Endothelial cell of umbilical vein (primary cell): ENCODE data around the gene DUSP3. TPM values are rescaled to one million over a fixed set of nuclear protein-coding genes. Genes with fewer than 3 reads are reported as not detected.

Source experiments
- BruUV-seq: library from RNA; stranded (reverse); fragments of 400-500 nt; replicated peaks from 2 replicates; lab custom pipeline; 2021; lab: Mats Ljungman, UMichigan
- CTCF ChIA-PET: fragments of 300-600, 350-600 bp; sonication (Branson Sonifier 250); formaldehyde crosslinking; loops from one replicate; lab custom pipeline; 2021; ENCODE audit warnings: antibody characterized with exemption, inconsistent platforms; lab: Charles Lee
- POLR2A ChIA-PET: fragments of 300-600, 350-600 bp; sonication (Branson Sonifier 250); formaldehyde crosslinking; loops from one replicate; lab custom pipeline; 2021; ENCODE audit warnings: antibody characterized with exemption, inconsistent platforms; lab: Charles Lee
- DNase-seq: peaks from one replicate; pipeline ENCODE4 v3.0.0-alpha.2; 2011; ENCODE audit warnings: low read depth, low spot score
- FAIRE-seq: peaks from 2 replicates; lab custom pipeline; 2011; peaks lifted over from hg19 to GRCh38; lab: Jason Lieb, UNC
- H2AFZ ChIP-seq: 2 replicates; pipeline ENCODE4 v1.6.0; 2012; ENCODE audit warnings: low read depth, low read length, control low read depth, inconsistent platforms
- H3K27ac ChIP-seq: 2 replicates; pipeline ENCODE4 v1.5.1; 2011; ENCODE audit warnings: low read depth, mild to moderate bottlenecking, control low read depth, low read length, moderate library complexity; ENCODE audit not compliant: insufficient read depth
- H3K27me3 ChIP-seq, 2 experiments: 2 replicates each; pipeline versions ENCODE4 v1.6.0 to v1.6.1; 2011; ENCODE audit warnings: low read length in 2 of 2, mixed read lengths in 1 of 2; ENCODE audit not compliant: control insufficient read depth in 2 of 2, insufficient read depth in 2 of 2
- H3K36me3 ChIP-seq, 2 experiments: 2 replicates in 1 of 2; 3 replicates in 1 of 2; pipeline ENCODE4 v1.5.1; 2011; ENCODE audit warnings: low read length in 2 of 2, mild to moderate bottlenecking in 1 of 2, moderate library complexity in 1 of 2; ENCODE audit not compliant: control insufficient read depth in 2 of 2, insufficient read depth in 2 of 2; ENCODE audit errors: extremely low read depth in 1 of 2
- H3K4me1 ChIP-seq: 3 replicates; pipeline ENCODE4 v1.5.1; 2011; ENCODE audit warnings: mild to moderate bottlenecking, low read length; ENCODE audit not compliant: control insufficient read depth, insufficient read depth; ENCODE audit errors: extremely low read depth
- H3K4me2 ChIP-seq: 2 replicates; pipeline ENCODE4 v1.6.1; 2011; ENCODE audit warnings: low read length, control low read depth, mixed read lengths; ENCODE audit not compliant: insufficient read depth
- H3K4me3 ChIP-seq, 3 experiments: fragments of 200-600 bp in 1 of 3; sonication (generic), shearing (Covaris generic) in 1 of 3; replicated peaks in 1 of 3; 2 replicates each; pipeline ENCODE4 v1.5.1; 2011 to 2016; ENCODE audit warnings: control low read depth in 3 of 3, low read length in 3 of 3, mild to moderate bottlenecking in 2 of 3, inconsistent platforms in 1 of 3, low read depth in 1 of 3, moderate library complexity in 1 of 3; ENCODE audit not compliant: insufficient read depth in 1 of 3
- H3K79me2 ChIP-seq: 2 replicates; pipeline ENCODE4 v1.6.0; 2012; ENCODE audit warnings: low read length, inconsistent platforms; ENCODE audit not compliant: control insufficient read depth, insufficient read depth
- H3K9ac ChIP-seq: replicated peaks from 2 replicates; pipeline ENCODE3; 2011; ENCODE audit warnings: low read length, control low read depth; ENCODE audit not compliant: insufficient read depth; ENCODE audit errors: extremely low read depth
- H3K9me1 ChIP-seq: replicated peaks from 3 replicates; pipeline ENCODE4 v1.6.0; 2011; ENCODE audit warnings: mild to moderate bottlenecking, low read length; ENCODE audit not compliant: control insufficient read depth, insufficient read depth; ENCODE audit errors: extremely low read depth
- H3K9me3 ChIP-seq: replicated peaks from 2 replicates; pipeline ENCODE4 v1.5.1; 2012; ENCODE audit warnings: low read length, inconsistent platforms; ENCODE audit not compliant: control insufficient read depth, insufficient read depth
- H4K20me1 ChIP-seq: replicated peaks from 2 replicates; pipeline ENCODE3; 2011; ENCODE audit warnings: mild to moderate bottlenecking, low read length; ENCODE audit not compliant: control insufficient read depth, insufficient read depth; ENCODE audit errors: extremely low read depth
- CTCF ChIP-seq, 2 donors: IDR thresholded peaks; 1 replicate in 1 of 2; 2 replicates in 1 of 2; pipeline ENCODE4 v1.5.1; 2011; ENCODE audit warnings: low read length in 2 of 2, mild to moderate bottlenecking in 2 of 2, moderate library complexity in 2 of 2, control low read depth in 1 of 2, inconsistent platforms in 1 of 2, low read depth in 1 of 2; ENCODE audit not compliant: insufficient read depth in 1 of 2; ENCODE audit errors: extremely low read depth in 1 of 2
- EZH2 ChIP-seq: IDR thresholded peaks from 2 replicates; pipeline ENCODE4 v1.6.1; 2012; ENCODE audit warnings: borderline replicate concordance, low read depth, mild to moderate bottlenecking, moderate library complexity, low read length, inconsistent platforms; ENCODE audit not compliant: severe bottlenecking
- JUN ChIP-seq: IDR thresholded peaks from 2 replicates; pipeline ENCODE4 v1.6.1; 2011; ENCODE audit warnings: borderline replicate concordance, low read depth; ENCODE audit not compliant: insufficient read length, insufficient read depth
- MAX ChIP-seq: IDR thresholded peaks from 2 replicates; pipeline ENCODE4 v1.6.1; 2011; ENCODE audit not compliant: insufficient read depth, insufficient read length
- POLR2A ChIP-seq: IDR thresholded peaks from 2 replicates; pipeline ENCODE4 v1.6.1; 2012; ENCODE audit warnings: low read depth, mild to moderate bottlenecking, control low read depth, low read length
- POLR2AphosphoS5 ChIP-seq: IDR thresholded peaks from 2 replicates; pipeline ENCODE4 v1.6.1; 2012; ENCODE audit warnings: low read depth, mild to moderate bottlenecking, control low read depth, low read length, moderate library complexity; ENCODE audit not compliant: insufficient read depth
- dilution Hi-C: fragments of 300-500 bp; cut with MboI; formaldehyde crosslinking; loops from one replicate; pipeline ENCODE4 v1.15.0; 2019; ENCODE audit warnings: low sequenced_read_pairs; ENCODE audit not compliant: extremely low pct_ligation_motif_present
- intact Hi-C: fragments of 100-400 bp; cut with micrococcal nuclease; formaldehyde crosslinking; loops from one replicate; pipeline ENCODE4 v1.10.0; 2022
- polyA plus RNA-seq, 4 experiments: library from polyadenylated mRNA; depleted of rRNA in 3 of 4; stranded (reverse) in 3 of 4; unstranded in 1 of 4; fragments of >200 nt; gene quantifications; 2 replicates each; pipeline versions ENCODE4 v1.2.1 to v1.2.3, GENCODE V29; 2011 to 2012; ENCODE audit warnings: missing spikeins in 1 of 4
- total RNA-seq: library from RNA; stranded (reverse); gene quantifications from 2 replicates; pipeline ENCODE4 v1.2.3, GENCODE V29; 2021

The DUSP3 gene
- total and polyA plus RNA-seq, 2 donors (not counting 3 experiments of a cell fraction or from before 2014, with no cell fraction given): 46.8 to 57.7 TPM

DNA sequence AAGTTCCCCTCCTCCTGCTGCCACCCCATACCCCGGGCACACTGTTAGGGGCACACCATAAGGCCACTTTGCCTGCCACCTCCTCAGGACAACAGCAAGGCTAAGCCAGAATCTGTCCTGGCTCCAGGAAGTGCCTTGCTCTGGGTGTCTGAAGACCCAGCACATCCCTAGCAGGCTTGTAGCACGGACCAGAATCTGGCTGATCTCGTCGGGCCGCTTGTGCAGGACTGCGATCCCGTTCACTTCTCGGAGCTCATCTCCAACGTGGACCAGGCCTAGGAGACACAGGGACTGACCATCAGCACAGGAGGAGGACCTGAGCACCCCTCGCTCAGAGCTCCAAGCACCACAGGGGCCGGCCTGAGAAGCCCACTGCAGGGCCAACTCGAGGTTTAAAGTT, 46.8 kb upstream of the DUSP3 start:
- dilution Hi-C loops (no loop called here), intact Hi-C loops (no loop called here)
- Histone ChIP-seq H4K20me1 (no peaks in the 10 kb centered on the region), H3K9ac (no peak overlapping the region), H3K79me2 (no peaks in the 10 kb centered on the region), H3K4me3 (no peak overlapping the region), H3K9me1 (no peaks in the 10 kb centered on the region), H2AFZ (no peak overlapping the region), H3K4me2 (no peak overlapping the region), H3K9me3 (no peaks in the 10 kb centered on the region), H3K27ac (no peak overlapping the region), H3K27me3 (no peaks in the 10 kb centered on the region), H3K36me3 (peaks cover 2 to 5% of the 10 kb centered on the region in 2 experiments), H3K4me1 (no peaks in the 10 kb centered on the region)
- CTCF ChIA-PET: interaction anchor here (1.6 kb wide), 1 partner anchor 20 kb away, joined by 8 read pairs; no protein-coding TSS in a partner anchor
- TF ChIP-seq JUN (no peak), EZH2 (no peak), CTCF (IDR thresholded peaks at IDR 0.05; ENCODE audit: extremely low read depth in 1 of 2, insufficient read depth in 1 of 2, low read depth in 1 of 2, low read length in 2 of 2) (no peak), POLR2A (no peak), MAX (no peak), POLR2AphosphoS5 (no peak)
- no peak for DNase-seq
- no TSS peak for BruUV-seq
- no peak for FAIRE-seq
- POLR2A ChIA-PET: no interaction called here
